SH-SY5Y (cell line): ENCODE measurements around the gene MYLK4.

Experiments
- GATA2 ChIP-seq: IDR thresholded peaks from 2 replicates; pipeline ENCODE4 v1.6.1; 2011; ENCODE audit warnings: mild to moderate bottlenecking, low read depth, low read length
- GATA3 ChIP-seq: IDR thresholded peaks from 2 replicates; pipeline ENCODE4 v1.6.1; 2011; ENCODE audit warnings: low read depth, mild to moderate bottlenecking, low read length, moderate library complexity

MYLK4 gene

GRCh38 chr6:2619651-2620050 is 131.1 kb downstream of the MYLK4 start:
- TF ChIP-seq GATA2, result no peak
- no peak for TF ChIP-seq GATA3

GRCh38 chr6:2617729-2618128 is 133.0 kb downstream of the MYLK4 start:
- TF ChIP-seq GATA3, result no peak
- no peak for TF ChIP-seq GATA2

GRCh38 chr6:2616811-2617210 is 133.9 kb downstream of the MYLK4 start:
- TF ChIP-seq GATA2 (no peak), GATA3 (no peak)

GRCh38 chr6:2615251-2615650 is 135.5 kb downstream of the MYLK4 start:
- no peak for TF ChIP-seq GATA2
- TF ChIP-seq GATA3, result no peak

GRCh38 chr6:2614846-2615245 is 135.9 kb downstream of the MYLK4 start:
- TF ChIP-seq GATA2 (no peak), GATA3 (no peak)

GRCh38 chr6:2614155-2614554 is 136.6 kb downstream of the MYLK4 start:
- no peak for TF ChIP-seq GATA2
- no peak for TF ChIP-seq GATA3
